CD4-positive, alpha-beta T cell treated with Interleukin-21 for 1 hour (primary cell): ENCODE results near the gene THBS3.
A peak's percentile ranks its signal among the peaks of the same experiment; 100 is the strongest.
"Not testable (repeated sequence)": the region's sequence is repeated elsewhere in the genome, so short reads cannot be mapped to it uniquely, and the experiment has no call there.

Source experiments
- DNase-seq: peaks from one replicate; pipeline ENCODE4 v3.0.0-alpha.2; 2020

Gene THBS3

DNA sequence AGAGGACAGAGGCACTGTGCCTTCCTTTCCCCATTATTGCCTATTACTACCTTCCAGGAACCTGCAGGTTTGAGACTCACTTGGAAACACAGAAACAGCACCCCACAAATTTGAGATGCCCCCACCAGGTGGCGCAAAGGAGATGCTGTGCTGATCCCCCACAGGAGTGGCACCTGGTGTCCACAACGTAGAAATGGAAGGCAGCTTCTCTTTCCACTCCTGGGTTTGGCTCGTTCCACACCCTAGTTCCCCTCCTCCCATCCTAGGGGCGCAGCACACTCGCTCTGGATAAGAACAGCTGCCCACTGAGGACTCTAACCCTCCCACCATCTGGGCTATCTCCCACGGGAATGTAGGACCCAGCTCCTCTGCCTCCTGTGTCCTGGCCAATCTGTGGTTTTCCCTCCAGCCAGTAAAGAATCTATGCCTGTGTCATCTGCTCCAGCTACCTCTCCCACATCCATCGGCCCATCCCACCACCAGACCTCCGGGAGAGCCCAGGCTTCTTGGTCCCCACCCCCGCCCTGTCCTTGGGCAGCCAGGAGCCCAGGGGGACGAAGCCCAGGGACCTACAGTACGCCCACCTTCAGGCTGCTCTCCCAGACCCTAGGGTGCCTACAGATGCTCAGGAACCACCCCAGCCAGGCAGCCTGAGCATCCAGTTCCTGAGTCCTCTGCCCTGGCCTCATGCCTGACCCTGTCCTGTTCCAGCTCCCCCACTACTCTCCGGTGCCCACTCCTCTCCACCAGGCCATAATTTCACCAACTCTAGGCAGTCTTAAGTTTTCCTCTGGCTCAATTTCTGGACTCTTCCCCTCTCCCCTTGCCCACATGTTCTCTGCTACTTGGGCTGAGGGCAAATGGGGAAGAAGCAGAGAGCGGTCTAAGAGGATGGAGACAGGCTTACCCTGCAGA lies 549 bp downstream of the THBS3 start:
- peak; percentile 93 for DNase-seq

DNA sequence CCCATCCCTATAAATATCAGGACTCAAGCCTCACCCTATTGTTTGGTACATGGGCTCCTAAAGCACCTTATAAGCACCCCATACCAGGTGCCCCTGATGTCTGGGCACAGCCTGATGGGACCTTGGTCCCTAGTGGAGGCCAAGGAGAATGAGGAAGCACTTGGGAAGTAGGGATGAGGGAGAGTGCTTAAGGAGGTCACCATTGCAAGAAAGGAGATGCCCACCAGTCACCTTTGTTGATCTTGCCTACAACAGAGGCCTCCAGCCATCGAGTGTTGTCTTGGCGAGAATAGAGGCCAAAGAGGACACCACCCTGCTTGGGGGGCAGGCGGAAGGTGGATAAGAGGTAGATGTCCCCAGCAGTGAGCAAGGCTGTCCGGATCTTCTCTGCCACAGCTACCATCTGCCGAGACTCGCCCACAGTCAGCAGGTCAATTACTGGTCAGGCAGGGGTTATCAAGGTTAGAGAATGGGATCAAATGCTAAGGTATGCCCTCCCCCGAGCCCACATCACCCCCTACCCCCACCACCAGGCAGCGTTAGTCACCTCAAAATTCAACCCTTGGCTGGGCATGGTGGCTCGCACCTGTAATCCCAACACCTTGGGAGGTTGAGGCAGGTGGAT lies 1.6 kb downstream of the THBS3 start:
- no peak for DNase-seq

DNA sequence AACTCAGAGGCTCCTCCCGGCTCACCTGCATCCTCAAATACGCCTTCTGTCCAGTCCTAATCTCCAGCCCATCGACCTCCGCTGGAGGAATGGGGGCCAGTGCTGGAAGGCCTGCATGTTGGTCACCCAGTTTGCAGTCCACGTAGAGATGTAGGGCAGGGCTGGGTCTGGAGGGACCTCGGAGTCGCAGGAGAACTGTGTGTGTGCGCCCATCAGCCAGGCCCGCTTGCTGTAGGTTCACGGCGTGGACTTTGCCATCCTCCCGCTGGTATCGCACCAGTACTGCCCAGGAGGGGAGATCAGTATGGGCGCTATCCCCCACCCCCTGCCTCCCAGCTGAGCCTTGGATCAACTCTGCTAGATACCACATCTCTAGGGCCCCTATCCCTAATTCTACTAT lies 2.7 kb downstream of the THBS3 start:
- no peak for DNase-seq

DNA sequence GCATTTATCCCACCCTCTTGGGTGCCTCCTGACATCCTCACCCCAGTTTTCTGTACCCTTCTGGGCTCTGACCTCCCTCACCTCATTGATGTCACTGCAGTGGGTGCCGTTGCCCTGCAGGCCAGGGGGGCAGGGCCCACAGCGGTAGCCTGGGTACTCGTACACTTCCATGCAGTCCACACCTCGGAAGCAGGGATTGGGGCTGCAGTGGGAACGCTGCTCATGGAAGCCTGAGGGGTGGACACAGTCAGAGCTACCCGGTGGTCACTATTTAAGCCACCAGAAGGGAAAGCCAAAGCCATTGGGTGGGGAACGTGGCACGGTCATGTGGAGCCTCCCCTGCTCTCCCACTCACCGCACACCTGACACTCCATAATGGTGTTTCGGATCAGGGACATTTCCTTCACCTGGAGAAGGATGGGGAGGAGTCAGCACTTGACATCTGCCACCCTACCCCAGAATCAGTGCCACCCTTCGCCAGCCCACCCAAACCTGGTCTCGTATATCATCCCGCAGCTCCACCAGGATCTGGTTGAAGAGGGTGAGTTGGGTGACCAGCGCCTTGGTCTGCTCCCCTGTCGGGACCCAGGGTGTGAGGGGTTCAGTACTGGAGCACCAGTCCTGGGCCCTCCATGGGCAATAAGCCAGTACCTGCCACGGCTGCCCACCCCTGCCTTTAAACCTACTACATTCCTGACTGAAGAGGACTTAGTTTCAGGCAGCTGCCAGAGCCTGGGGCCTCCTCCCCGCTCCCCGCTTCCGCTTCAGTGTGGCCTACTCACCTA lies 4.8 kb downstream of the THBS3 start:
- DNase-seq: no peak

DNA sequence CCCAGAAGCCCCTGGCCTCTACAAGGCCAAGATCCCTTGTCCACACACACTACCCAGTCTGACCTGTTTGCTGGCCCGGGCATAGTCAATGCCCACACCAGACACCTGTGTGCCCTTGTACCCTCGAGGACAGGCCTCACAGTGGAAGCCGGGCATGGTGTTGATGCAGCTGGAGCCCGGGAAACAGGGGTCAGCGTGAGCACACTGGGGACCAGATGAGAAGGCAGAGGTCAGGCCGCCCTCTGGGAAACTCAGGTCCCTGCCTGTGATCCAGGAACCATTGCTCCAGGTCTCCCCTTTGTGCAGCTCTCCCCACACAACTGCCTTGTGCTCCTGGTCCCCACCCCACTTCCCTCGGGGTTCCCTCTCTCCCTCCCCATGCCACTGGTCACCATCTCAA lies 5.5 kb downstream of the THBS3 start:
- DNase-seq: no peak

DNA sequence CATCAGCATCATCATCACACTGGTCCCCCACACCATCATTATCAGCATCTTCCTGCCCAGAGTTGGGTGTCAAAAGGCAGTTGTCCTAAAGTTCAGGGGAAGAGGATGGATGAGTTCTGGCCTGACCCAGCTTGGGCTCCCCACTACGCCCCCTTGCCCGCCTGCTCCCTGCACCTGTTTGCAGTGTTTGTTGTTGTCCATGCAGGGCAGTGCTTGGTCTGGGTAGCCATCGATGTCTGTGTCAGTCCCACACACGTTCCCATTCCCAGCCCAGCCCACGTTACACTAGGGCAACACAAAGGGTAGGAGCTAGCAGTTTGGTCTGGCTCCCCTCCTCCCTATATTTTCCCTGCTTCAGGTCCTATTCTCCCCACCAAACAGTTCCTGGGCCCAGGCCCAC lies 6.8 kb downstream of the THBS3 start:
- no peak for DNase-seq

DNA sequence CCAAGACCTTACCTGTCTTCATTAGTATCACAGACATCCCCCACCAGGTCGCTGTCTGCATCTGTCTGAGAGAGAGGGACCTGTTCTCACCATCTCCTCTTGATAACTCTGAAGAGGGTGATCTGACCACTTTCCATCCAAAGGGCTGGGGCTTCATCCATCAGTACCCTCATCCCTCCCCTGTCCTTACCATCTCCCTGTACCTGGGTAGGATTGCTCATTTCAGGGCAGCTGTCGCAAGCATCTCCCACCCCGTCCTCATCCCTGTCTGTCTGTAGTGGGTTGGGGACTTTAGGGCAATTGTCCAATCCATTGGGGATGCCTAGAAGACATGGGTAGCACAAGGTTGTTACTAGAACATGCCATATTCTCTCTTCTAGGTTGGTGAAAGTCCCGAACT lies 7.9 kb downstream of the THBS3 start:
- no peak for DNase-seq

DNA sequence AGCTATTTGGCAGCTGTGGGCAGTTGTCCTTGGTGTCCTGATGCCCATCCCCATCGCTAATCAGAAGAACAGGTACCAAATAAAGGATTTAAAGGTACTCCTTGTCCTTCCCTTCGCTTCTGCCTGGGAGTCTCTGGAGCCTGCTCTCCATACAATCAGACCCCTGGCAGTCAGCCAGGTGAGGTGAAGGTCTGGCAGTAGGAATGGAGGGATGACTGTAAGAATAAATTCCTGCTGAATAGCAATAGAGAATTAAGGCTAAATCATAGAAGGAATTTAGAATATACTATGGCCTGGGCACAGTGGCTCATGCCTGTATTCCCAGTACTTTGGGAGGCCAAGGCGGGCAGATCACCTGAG lies 9.2 kb downstream of the THBS3 start:
- no peak for DNase-seq

DNA sequence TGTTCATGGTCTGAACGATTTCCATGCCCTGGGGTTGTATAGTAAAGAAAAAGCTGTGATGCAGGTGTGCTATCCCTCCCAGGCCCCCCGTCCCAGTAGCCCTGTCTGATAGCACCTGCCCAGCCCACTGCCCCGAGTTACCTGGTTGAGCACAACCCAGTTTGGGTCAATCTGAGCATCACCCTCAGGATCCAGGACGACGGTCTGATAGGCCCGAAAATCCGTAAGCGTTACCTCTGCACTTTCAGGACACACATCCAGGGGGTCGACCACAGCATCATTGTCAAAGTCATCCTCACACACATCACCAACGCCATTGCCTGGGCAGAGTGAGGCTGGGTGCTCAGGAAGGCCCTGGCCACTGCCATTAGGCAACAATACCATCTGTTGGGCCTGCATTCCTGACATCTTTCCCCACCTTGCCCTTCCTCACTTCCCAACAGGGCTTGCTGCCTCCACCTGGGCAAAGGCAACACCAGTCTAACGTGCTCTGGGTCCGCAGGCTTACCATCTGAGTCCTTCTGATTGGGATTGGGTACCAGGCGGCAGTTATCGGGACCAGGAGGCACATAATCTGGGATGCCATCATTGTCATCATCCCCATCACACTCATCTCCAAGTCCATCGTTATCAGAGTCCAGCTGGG lies 9.7 kb downstream of the THBS3 start:
- no peak for DNase-seq

DNA sequence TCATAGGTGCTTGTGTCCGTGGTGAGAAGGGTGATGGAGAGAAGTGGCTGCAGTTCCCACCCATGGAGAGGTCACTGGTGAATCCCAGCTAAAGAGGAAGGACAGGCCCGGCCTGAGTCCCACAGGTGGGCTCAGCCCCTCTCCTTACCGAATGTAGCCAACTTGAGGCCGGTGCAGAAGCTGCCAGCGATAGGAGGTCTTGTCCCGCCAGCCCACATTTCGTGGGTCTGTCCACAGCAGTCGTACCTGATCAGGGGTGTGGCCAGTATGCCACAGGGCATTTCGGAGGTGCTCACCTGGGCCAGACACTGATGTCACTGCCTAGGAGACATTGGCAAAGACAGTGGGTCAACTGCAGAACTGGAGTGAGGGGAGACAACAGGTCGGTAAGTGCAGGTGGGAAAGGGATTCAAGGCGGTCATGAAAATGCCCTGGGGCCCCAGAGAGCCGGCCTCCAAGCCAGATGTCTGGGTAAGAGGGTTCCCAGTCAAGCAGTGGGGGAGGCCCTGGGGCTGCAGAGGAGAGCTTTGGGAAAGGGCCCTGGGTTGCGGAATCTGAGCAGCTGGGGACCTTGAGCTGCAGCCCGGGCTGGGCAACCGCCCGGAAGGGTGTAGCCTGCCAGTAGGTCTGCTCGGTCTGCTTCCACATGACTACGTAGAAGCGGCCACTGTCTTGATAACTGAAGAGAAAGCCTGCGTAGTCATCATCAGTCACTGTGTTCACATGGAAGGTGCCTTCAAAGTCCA lies 10.6 kb downstream of the THBS3 start:
- no peak for DNase-seq

DNA sequence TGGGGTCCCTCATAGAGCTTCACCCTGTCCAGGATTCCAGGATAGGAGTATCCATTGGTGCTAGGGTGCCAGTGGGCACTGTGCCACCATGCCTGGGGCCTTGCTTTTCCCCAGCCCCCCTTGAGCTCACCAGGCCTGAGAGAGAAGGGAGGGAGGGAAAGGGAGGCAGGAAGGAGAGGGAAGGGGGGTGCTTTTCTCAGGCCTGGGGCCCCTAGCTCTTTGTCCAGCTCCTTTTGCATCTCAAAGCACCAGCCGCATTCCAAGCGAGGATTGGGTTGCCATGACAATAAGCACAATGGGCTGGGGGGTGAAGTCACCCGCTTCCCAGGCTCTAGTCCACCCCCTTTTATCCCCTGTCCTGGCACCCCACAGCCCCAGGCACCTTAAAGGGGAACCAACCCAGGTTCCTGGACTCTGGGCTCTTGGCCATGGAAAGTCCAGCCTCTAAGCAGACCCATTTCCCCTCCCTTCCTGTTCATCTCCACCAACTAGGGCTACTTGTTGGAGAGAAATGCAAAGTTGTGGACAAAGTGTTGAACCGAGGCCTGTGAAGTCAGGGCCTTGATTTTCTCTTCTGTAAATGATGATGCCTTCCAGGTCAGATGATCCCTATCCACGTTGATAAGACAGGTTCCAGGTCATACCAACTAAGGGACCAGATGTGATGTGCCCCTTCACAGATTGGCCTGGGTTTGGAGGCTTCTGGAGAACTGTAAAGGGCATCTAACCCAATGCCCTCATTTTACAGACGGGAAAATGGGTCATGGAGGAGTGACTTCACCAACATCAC lies 11.4 kb downstream of the THBS3 start:
- no peak for DNase-seq

DNA sequence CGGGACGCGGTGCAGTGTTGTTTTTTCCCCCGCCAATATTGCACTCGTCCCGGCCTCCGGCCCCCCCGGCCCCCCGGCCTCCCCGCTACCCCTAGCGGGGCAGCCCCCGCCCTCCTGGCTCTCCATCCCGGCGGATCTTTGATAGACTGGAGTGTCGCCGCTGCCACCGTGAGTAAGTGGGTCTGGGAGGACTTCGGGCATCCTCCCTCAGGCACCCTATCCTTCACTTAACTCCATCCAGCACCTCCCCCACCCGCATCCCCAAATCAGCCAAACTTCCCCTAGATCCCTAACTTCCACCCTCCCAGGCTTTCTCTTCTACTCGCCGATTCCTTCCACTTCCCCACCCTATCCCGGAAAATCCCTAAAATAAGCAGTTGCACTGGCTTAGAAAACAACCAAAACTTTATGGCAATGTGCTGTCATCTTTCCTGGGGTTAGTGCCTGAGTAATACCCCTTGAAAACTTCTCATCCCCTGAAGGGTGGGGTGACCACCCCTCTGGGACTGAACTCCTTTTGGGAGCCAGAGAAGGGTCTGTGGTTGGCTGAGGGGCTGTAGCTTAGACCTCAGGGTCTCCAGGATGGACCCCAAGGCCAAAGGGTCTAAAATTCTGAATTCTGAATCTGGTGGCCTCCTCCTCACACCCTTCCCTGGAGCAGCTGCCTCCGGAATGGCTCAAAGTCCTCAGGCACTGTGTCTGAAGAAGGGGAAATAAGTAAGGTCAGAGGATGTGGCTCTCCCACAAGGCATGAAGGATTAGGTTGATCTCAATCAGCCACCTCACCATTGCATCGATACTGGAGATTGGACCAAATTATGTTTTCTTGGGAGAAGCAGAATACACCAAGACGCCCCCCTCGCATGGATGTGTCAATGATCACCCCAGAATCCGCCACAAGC lies 12.2 kb downstream of the THBS3 start:
- no peak for DNase-seq

DNA sequence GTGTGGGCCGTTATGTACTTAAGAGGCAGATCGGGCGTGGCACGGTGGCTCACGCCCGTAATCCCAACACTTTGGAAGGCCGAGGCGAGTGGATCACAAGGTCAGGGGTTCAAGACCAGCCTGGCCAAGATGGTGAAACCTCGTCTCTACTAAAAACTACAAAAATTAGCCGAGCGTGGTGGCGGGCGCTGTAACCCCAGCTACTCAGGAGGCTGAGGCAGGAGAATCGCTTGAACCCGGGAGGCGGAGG lies 13.8 kb downstream of the THBS3 start:
- DNase-seq: not testable (repeated sequence)

DNA sequence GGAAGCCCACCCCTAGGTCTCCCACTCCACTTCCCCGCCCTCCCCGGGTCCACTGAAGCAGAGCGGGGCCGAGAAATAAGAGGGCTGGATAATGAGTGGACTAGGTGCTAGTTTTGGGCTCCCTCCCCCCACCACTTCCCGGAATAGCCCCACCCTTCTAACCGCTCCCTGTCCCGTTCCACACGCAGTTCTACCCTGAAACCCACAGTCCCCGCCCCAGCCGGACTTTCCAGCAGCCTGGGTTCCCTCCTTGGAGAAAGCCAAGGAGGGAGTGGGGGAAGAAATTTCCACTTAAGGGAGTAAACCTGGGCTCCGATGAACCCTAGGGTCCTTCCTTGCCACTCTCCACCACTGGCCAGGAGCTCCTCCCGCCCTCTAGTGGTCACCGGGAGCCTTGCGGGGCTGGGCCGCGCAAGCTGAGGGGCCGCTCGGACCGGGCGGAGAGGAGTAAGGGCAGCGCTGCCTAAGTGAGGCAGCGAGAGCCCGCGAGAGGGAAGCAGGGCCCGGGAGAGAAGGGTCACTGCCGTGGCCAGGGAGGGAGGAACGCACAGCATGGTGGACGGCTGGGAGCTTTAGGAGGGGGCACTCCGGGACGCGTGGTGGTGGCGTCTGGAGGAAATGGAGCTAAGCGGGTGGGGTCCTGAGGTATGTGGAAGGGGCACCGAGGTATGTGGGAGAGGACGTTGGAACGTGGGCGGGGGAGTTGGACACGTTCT lies 14.3 kb downstream of the THBS3 start:
- DNase-seq: peak; percentile 89

DNA sequence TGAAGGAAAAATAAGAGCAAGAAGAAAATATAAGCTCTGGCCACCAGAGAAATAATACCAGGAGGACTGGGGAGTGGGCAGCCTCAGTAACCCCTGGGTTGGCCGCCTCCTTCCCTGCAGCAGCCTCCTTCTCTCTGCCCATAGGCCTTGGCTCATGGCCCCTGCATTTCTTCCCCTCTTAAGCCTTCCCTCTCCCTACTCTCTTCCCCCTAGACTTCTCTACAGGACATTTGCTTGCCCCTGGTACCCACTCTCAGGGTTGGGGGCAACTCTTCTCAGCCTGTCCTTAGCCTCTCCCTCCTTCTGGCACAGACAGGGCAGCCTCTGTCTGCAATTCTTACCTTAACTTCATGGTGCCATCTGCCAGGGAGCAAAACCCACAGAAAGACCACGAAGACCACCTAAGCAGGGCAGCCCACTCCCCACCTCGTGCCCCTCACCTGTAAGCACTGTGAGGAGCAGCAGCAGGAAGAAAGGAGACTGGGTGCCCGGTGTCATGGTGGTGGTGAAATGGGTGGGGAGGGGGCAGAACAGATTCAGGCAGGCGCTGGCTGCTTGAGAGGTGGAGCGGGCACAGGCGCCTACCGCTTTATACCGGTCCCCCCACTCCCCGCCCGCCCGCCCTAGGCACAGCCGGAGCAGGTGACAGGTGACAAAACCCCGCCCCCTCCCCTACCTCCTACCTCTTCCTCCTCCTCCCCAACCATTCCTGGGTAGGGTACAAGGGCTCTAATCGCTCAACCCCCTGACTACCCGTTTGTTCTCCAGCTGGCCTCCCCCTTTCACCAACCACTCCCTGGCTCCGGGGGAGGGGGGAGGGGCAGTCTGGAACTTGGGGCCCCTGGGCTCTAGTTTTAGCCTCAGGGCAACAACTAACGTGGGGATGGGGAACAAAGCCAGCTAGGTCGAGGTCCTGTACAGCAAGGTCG lies 15.1 kb downstream of the THBS3 start:
- DNase-seq: peak; percentile 75

DNA sequence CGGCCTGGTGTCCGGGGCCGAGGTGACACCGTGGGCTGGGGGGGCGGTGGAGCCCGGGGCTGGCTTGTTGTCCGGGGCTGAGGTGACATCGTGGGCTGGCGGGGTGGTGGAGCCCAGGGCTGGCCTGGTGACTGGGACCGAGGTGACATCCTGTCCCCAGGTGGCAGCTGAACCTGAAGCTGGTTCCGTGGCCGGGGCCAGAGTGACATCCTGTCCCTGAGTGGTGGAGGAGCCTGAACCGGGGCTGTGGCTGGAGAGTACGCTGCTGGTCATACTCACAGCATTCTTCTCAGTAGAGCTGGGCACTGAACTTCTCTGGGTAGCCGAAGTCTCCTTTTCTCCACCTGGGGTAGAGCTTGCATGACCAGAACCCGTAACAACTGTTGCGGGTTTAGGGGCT lies 15.8 kb downstream of the THBS3 start:
- no peak for DNase-seq

DNA sequence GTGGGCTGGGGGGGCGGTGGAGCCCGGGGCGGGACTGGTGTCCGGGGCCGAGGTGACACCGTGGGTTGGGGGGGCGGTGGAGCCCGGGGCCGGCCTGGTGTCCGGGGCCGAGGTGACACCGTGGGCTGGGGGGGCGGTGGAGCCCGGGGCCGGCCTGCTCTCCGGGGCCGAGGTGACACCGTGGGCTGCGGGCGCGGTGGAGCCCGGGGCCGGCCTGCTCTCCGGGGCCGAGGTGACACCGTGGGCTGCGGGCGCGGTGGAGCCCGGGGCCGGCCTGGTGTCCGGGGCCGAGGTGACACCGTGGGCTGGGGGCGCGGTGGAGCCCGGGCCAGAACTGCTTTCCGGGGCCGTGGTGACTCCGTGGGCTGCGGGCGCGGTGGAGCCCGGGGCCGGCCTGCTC lies 17.8 kb downstream of the THBS3 start:
- not testable (repeated sequence) for DNase-seq

DNA sequence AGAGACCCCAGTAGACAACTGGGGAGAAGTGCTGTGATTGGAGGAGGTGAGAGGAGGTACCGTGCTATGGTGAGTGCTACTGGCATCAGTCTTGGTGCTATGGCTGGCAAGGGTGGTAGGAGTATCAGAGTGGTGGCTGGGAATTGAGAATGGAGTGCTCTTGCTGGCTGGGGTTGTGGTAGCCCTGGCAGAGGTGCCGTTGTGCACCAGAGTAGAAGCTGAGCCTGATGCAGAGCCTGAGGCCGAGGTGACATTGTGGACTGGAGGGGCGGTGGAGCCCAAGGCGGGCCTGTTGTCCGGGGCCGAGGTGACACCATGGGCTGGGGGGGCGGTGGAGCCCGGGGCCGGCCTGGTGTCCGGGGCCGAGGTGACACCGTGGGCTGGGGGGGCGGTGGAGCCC lies 19.4 kb downstream of the THBS3 start:
- DNase-seq: no peak

DNA sequence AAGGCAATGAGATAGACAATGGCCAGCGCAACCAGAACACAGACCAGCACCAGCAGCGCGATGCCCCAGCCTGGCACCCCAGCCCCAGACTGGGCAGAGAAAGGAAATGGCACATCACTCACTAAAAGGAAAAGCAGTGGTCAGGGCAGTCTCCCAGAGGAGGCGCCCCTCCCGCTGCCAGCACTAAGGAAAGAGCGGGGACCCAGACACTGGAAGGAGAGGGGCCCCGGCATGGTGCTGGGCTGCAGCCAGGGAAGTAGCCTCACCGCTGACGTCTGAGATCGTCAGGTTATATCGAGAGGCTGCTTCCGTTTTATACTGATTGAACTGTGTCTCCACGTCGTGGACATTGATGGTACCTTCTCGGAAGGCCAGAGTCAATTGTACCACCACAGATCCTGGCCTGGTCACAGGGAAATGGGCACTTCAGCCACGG lies 20.2 kb downstream of the THBS3 start:
- DNase-seq: no peak
